ENCODE results near the gene MS4A4A. TPM values are rescaled to one million over a fixed set of nuclear protein-coding genes. Genes with fewer than 3 reads are reported as not detected.

The MS4A4A gene
- total and polyA plus RNA-seq, 2 of the 4 experiments (the other 2 are of a cell fraction) = not detected

GRCh38 chr11:60310407-60310998 is 30.0 kb downstream of the MS4A4A start:
- H3K27me3 ChIP-seq (ENCODE audit: control insufficient read depth, insufficient read depth, low read length) = no peaks in the 10 kb centered on the region
- DNase-seq = no peak
- H2BK5ac ChIP-seq (ENCODE audit: low read depth, low read length, poor library complexity, severe bottlenecking) = no peak overlapping the region
- no TSS peak for BruUV-seq (replicated peaks)
- no peaks in the 10 kb centered on the region for H3K36me3 ChIP-seq (ENCODE audit: control insufficient read depth, insufficient read depth, low read length)
- intact Hi-C loops (cut with micrococcal nuclease) (no loop called here), in situ Hi-C loops (cut with MboI; ENCODE audit: low sequenced_read_pairs) (no loop called here), dilution Hi-C loops (cut with HindIII; ENCODE audit: low sequenced_read_pairs, unreplicated experiment) (no loop called here)
- no peak overlapping the region for H4K5ac ChIP-seq (ENCODE audit: low read depth, low read length)
- H3K4me1 ChIP-seq (ENCODE audit: control insufficient read depth, insufficient read depth, low read length) = no peaks in the 10 kb centered on the region
- no peak overlapping the region for H2AK5ac ChIP-seq (ENCODE audit: low read depth, low read length)
- H3K9me1 ChIP-seq (ENCODE audit: insufficient read depth, low read length) = no peaks in the 10 kb centered on the region
- H3K79me1 ChIP-seq (ENCODE audit: low read depth in 1 of 2, low read length in 2 of 2) = no peaks in the 10 kb centered on the region
- ChIA-PET POLR2A (ENCODE audit: unreplicated experiment) (no interaction called here), CTCF (no interaction called here)
- H4K91ac ChIP-seq (ENCODE audit: insufficient read depth, low read depth, low read length) = no peak overlapping the region
- H3K4me2 ChIP-seq (ENCODE audit: low read depth, low read length) = no peak overlapping the region
- H3K4ac ChIP-seq (ENCODE audit: low read depth, low read length) = no peak overlapping the region
- no peak overlapping the region for H3K4me3 ChIP-seq (ENCODE audit: insufficient read depth, low read depth, low read length)
- H3K9ac ChIP-seq (ENCODE audit: low read depth, low read length) = no peak overlapping the region
- H3K27ac ChIP-seq (ENCODE audit: insufficient read depth, low read length) = no peak overlapping the region
- TF ChIP-seq MAFK (IDR thresholded peaks at IDR 0.05; ENCODE audit: low read depth, low read length) (no peak), MXI1 (IDR thresholded peaks at IDR 0.05; ENCODE audit: borderline replicate concordance, low read depth, low read length) (no peak), POLR2A (IDR thresholded peaks at IDR 0.05; ENCODE audit: low read depth, low read length) (no peak), RFX5 (IDR thresholded peaks at IDR 0.05; ENCODE audit: low read depth, low read length) (no peak), RCOR1 (IDR thresholded peaks at IDR 0.05; ENCODE audit: insufficient replicate concordance, low read length) (no peak), BHLHE40 (IDR thresholded peaks at IDR 0.05; ENCODE audit: low read depth, low read length) (no peak), ELK1 (IDR thresholded peaks at IDR 0.05; ENCODE audit: borderline replicate concordance, low read depth, low read length) (no peak), SMC3 (IDR thresholded peaks at IDR 0.05; ENCODE audit: low read depth, low read length) (no peak), CEBPB (IDR thresholded peaks at IDR 0.05; ENCODE audit: low read depth, low read length) (no peak), CHD1 (IDR thresholded peaks at IDR 0.05; ENCODE audit: low read depth, low read length) (no peak), RAD21 (IDR thresholded peaks at IDR 0.05; ENCODE audit: low read length) (no peak), MAZ (IDR thresholded peaks at IDR 0.05; ENCODE audit: borderline replicate concordance, low read depth, low read length) (no peak), FOS (IDR thresholded peaks at IDR 0.05; ENCODE audit: low read depth, low read length) (no peak), NFE2L2 (IDR thresholded peaks at IDR 0.05; ENCODE audit: low read depth, low read length) (no peak)
- TF ChIP-seq, protein P1, sequence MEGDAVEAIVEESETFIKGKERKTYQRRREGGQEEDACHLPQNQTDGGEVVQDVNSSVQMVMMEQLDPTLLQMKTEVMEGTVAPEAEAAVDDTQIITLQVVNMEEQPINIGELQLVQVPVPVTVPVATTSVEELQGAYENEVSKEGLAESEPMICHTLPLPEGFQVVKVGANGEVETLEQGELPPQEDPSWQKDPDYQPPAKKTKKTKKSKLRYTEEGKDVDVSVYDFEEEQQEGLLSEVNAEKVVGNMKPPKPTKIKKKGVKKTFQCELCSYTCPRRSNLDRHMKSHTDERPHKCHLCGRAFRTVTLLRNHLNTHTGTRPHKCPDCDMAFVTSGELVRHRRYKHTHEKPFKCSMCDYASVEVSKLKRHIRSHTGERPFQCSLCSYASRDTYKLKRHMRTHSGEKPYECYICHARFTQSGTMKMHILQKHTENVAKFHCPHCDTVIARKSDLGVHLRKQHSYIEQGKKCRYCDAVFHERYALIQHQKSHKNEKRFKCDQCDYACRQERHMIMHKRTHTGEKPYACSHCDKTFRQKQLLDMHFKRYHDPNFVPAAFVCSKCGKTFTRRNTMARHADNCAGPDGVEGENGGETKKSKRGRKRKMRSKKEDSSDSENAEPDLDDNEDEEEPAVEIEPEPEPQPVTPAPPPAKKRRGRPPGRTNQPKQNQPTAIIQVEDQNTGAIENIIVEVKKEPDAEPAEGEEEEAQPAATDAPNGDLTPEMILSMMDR (conservative IDR thresholded peaks at IDR 0.05; ENCODE audit: low read depth, low read length) = no peak
- TF ChIP-seq, protein P2, sequence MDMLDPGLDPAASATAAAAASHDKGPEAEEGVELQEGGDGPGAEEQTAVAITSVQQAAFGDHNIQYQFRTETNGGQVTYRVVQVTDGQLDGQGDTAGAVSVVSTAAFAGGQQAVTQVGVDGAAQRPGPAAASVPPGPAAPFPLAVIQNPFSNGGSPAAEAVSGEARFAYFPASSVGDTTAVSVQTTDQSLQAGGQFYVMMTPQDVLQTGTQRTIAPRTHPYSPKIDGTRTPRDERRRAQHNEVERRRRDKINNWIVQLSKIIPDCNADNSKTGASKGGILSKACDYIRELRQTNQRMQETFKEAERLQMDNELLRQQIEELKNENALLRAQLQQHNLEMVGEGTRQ (IDR thresholded peaks at IDR 0.05; ENCODE audit: low read depth, low read length) = no peak
- H2AK9ac ChIP-seq (replicated peaks; ENCODE audit: low read depth, low read length, poor library complexity) = no peak overlapping the region
- no peak overlapping the region for H3K18ac ChIP-seq (ENCODE audit: low read depth, low read length)
- H3K56ac ChIP-seq (ENCODE audit: extremely low read depth, insufficient read depth, low read length) = no peak overlapping the region
- no peak overlapping the region for H2AFZ ChIP-seq (replicated peaks; ENCODE audit: low read length, poor library complexity)
- no peak overlapping the region for H2BK20ac ChIP-seq (ENCODE audit: low read depth, low read length)
- H3K23ac ChIP-seq (ENCODE audit: low read depth, low read length) = no peak overlapping the region
- peaks cover 3% of the 10 kb centered on the region; the same call in 1 of the 2 replicates for H3K9me3 ChIP-seq (ENCODE audit: control insufficient read depth, insufficient read depth, low read length)
- no peak overlapping the region for H3K14ac ChIP-seq (replicated peaks; ENCODE audit: low read depth, low read length)
- H2BK15ac ChIP-seq (ENCODE audit: low read depth, low read length) = no peak overlapping the region
- H2BK120ac ChIP-seq (ENCODE audit: low read depth, low read length) = no peak overlapping the region
- ATAC-seq (ENCODE audit: low read depth) = no peak
- WGBS, 2 experiments (ENCODE audit: extremely low coverage in 2 of 2, insufficient read length in 1 of 2) = no CpG with 5 or more reads among the region's 5 CpGs
- H4K20me1 ChIP-seq (ENCODE audit: insufficient read depth, low read length) = no peaks in the 10 kb centered on the region
- no peak overlapping the region for H4K8ac ChIP-seq (ENCODE audit: low read depth in 2 of 2, low read length in 2 of 2)

Data from IMR-90 (cell line).